Esophagus squamous epithelium (tissue), 4 donors: ENCODE measurements around the gene PLEKHA5.

ENCODE experiments used
- POLR2A ChIP-seq, 4 donors: fragments of 450-650 bp; IDR thresholded peaks; one replicate each; pipeline ENCODE4 v1.6.1; 2017; ENCODE audit warnings: antibody characterized with exemption in 4 of 4, mild to moderate bottlenecking in 4 of 4, moderate library complexity in 3 of 4
- TF ChIP-seq, protein P1 (sequence below), 6 experiments: fragments of 450-650 bp in 4 of 6; fragments of 200-600 bp in 2 of 6; sonication (generic) in 2 of 6; IDR thresholded peaks; one replicate each; pipeline ENCODE4 v1.5.1; 2016 to 2019; ENCODE audit warnings: antibody characterized with exemption in 6 of 6, mild to moderate bottlenecking in 4 of 6, moderate library complexity in 4 of 6

- TF ChIP-seq, protein P1, sequence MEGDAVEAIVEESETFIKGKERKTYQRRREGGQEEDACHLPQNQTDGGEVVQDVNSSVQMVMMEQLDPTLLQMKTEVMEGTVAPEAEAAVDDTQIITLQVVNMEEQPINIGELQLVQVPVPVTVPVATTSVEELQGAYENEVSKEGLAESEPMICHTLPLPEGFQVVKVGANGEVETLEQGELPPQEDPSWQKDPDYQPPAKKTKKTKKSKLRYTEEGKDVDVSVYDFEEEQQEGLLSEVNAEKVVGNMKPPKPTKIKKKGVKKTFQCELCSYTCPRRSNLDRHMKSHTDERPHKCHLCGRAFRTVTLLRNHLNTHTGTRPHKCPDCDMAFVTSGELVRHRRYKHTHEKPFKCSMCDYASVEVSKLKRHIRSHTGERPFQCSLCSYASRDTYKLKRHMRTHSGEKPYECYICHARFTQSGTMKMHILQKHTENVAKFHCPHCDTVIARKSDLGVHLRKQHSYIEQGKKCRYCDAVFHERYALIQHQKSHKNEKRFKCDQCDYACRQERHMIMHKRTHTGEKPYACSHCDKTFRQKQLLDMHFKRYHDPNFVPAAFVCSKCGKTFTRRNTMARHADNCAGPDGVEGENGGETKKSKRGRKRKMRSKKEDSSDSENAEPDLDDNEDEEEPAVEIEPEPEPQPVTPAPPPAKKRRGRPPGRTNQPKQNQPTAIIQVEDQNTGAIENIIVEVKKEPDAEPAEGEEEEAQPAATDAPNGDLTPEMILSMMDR (IDR thresholded peaks at IDR 0.05) = no peak
- no peak for TF ChIP-seq POLR2A (IDR thresholded peaks at IDR 0.05)
Measured at GRCh38 chr12:19142499-19142898, 13.0 kb downstream of the PLEKHA5 start.
